GM21515 (cell line): ENCODE measurements around the gene STXBP4.

ENCODE experiments used
- ATAC-seq: cut with Tn5 transposase; IDR thresholded peaks from one replicate; pipeline ENCODE4 v1.9.1; 2021; ENCODE audit not compliant: unreplicated experiment

STXBP4 gene

GRCh38 chr17:54969658-54970572, 1.4 kb downstream of the STXBP4 start:
- ATAC-seq, result no peak

GRCh38 chr17:54971147-54971546, 2.6 kb downstream of the STXBP4 start:
- ATAC-seq, result no peak

- no peak for ATAC-seq
Observed at GRCh38 chr17:54971901-54972300, 3.3 kb downstream of the STXBP4 start.

GRCh38 chr17:54972406-54973138, 4.0 kb downstream of the STXBP4 start:
- no peak for ATAC-seq

- ATAC-seq, result no peak
Observed at GRCh38 chr17:54974759-54975158, 6.2 kb downstream of the STXBP4 start.

- ATAC-seq, result no peak
Observed at GRCh38 chr17:54976316-54976715, 7.8 kb downstream of the STXBP4 start.

- no peak for ATAC-seq
Observed at GRCh38 chr17:54977744-54978143, 9.2 kb downstream of the STXBP4 start.

- no peak for ATAC-seq
Observed at GRCh38 chr17:54979657-54980056, 11.1 kb downstream of the STXBP4 start.

GRCh38 chr17:54980375-54980774, 11.8 kb downstream of the STXBP4 start:
- ATAC-seq, result no peak

GRCh38 chr17:54982399-54982798, 13.8 kb downstream of the STXBP4 start:
- no peak for ATAC-seq

- no peak for ATAC-seq
Observed at GRCh38 chr17:54983260-54983659, 14.7 kb downstream of the STXBP4 start.

GRCh38 chr17:54985476-54985875, 16.9 kb downstream of the STXBP4 start:
- no peak for ATAC-seq

- no peak for ATAC-seq
Observed at GRCh38 chr17:54990118-54990517, 21.6 kb downstream of the STXBP4 start.

GRCh38 chr17:54991567-54991966, 23.0 kb downstream of the STXBP4 start:
- ATAC-seq, result no peak

GRCh38 chr17:54992797-54993639, 24.5 kb downstream of the STXBP4 start:
- peak; percentile 74 for ATAC-seq

- no peak for ATAC-seq
Observed at GRCh38 chr17:54996441-54996840, 27.9 kb downstream of the STXBP4 start.

- no peak for ATAC-seq
Observed at GRCh38 chr17:55002458-55002857, 33.9 kb downstream of the STXBP4 start.

- ATAC-seq, result no peak
Observed at GRCh38 chr17:55004484-55004883, 35.9 kb downstream of the STXBP4 start.

GRCh38 chr17:55005520-55005919, 37.0 kb downstream of the STXBP4 start:
- no peak for ATAC-seq

- ATAC-seq, result no peak
Observed at GRCh38 chr17:55023626-55024025, 55.1 kb downstream of the STXBP4 start.

- peak; percentile 94 for ATAC-seq
Observed at GRCh38 chr17:55037828-55038227, 69.3 kb downstream of the STXBP4 start.
